Mesenchymal stem cell (in vitro differentiated cells and primary cell): ENCODE data around the gene LTBP2.
A peak's percentile ranks its signal among the peaks of the same experiment; 100 is the strongest.

Experiments
- DNase-seq: peaks from one replicate; pipeline ENCODE4 v3.0.0-alpha.2; 2013
- H2AFZ ChIP-seq: one replicate; pipeline ENCODE4 v1.6.1; 2013; ENCODE audit warnings: low read depth, mild to moderate bottlenecking, control low read depth, inconsistent platforms, low read length, moderate library complexity
- H2AK5ac ChIP-seq: 2 replicates; pipeline ENCODE4 v1.6.1; 2013; ENCODE audit warnings: low read length, moderate library complexity, mild to moderate bottlenecking, inconsistent platforms; ENCODE audit not compliant: severe bottlenecking
- H2BK120ac ChIP-seq: one replicate; pipeline ENCODE4 v1.6.1; 2013; ENCODE audit warnings: low read depth, mild to moderate bottlenecking, inconsistent platforms, low read length, moderate library complexity
- H2BK12ac ChIP-seq, 2 experiments: one replicate each; pipeline ENCODE4 v1.6.1; 2013; ENCODE audit warnings: inconsistent platforms in 2 of 2, low read length in 2 of 2, mild to moderate bottlenecking in 2 of 2, moderate library complexity in 2 of 2, control low read depth in 1 of 2
- H2BK15ac ChIP-seq: one replicate; pipeline ENCODE4 v1.6.1; 2013; ENCODE audit warnings: mild to moderate bottlenecking, low read depth, inconsistent platforms; ENCODE audit not compliant: poor library complexity, severe bottlenecking
- H2BK5ac ChIP-seq: 2 replicates; pipeline ENCODE4 v1.6.1; 2013; ENCODE audit warnings: low read depth, mild to moderate bottlenecking, low read length, control low read depth, inconsistent platforms; ENCODE audit not compliant: poor library complexity, severe bottlenecking
- H3K14ac ChIP-seq, 2 experiments: one replicate each; pipeline ENCODE4 v1.6.1; 2013; ENCODE audit warnings: inconsistent platforms in 2 of 2, low read length in 2 of 2, control low read depth in 1 of 2, mild to moderate bottlenecking in 1 of 2, moderate library complexity in 1 of 2
- H3K18ac ChIP-seq, 2 experiments: one replicate each; pipeline ENCODE4 v1.6.1; 2013; ENCODE audit warnings: inconsistent platforms in 2 of 2, low read length in 2 of 2, control low read depth in 1 of 2, low read depth in 1 of 2, mild to moderate bottlenecking in 1 of 2
- H3K23ac ChIP-seq, 2 experiments: one replicate each; pipeline ENCODE4 v1.6.1; 2013; ENCODE audit warnings: inconsistent platforms in 2 of 2, low read length in 2 of 2, mild to moderate bottlenecking in 2 of 2, moderate library complexity in 2 of 2, control low read depth in 1 of 2
- H3K27ac ChIP-seq: 2 replicates; pipeline ENCODE4 v1.5.1; 2013; ENCODE audit warnings: mild to moderate bottlenecking, moderate library complexity, low read length, control low read depth, inconsistent platforms; ENCODE audit not compliant: poor library complexity, severe bottlenecking
- H3K27me3 ChIP-seq, 2 experiments: 2 replicates each; pipeline versions ENCODE4 v1.6.1 to v1.7.0; 2013; ENCODE audit warnings: low read length in 2 of 2, mild to moderate bottlenecking in 2 of 2, moderate library complexity in 2 of 2, control low read depth in 1 of 2, inconsistent platforms in 1 of 2; ENCODE audit not compliant: control insufficient read depth in 1 of 2, insufficient read depth in 1 of 2
- H3K36me3 ChIP-seq, 2 experiments: 2 replicates each; pipeline versions ENCODE4 v1.6.1 to v1.7.0; 2013; ENCODE audit warnings: low read length in 2 of 2, control low read depth in 1 of 2, inconsistent platforms in 1 of 2, low read depth in 1 of 2, mild to moderate bottlenecking in 1 of 2; ENCODE audit not compliant: insufficient read depth in 2 of 2, control insufficient read depth in 1 of 2
- H3K4ac ChIP-seq, 2 experiments: one replicate each; pipeline ENCODE4 v1.6.1; 2013; ENCODE audit warnings: inconsistent platforms in 2 of 2, low read length in 2 of 2, mild to moderate bottlenecking in 2 of 2, moderate library complexity in 2 of 2, control low read depth in 1 of 2, low read depth in 1 of 2
- H3K4me1 ChIP-seq: 2 replicates; pipeline ENCODE4 v1.6.1; 2013; ENCODE audit warnings: low read depth, low read length, control low read depth; ENCODE audit not compliant: control insufficient read depth, insufficient read depth
- H3K4me2 ChIP-seq: 2 replicates; pipeline ENCODE4 v1.6.1; 2013; ENCODE audit warnings: low read length, mild to moderate bottlenecking, inconsistent platforms; ENCODE audit not compliant: poor library complexity, severe bottlenecking
- H3K4me3 ChIP-seq, 2 experiments: 2 replicates each; pipeline versions ENCODE4 v1.5.1 to v1.7.0; 2013; ENCODE audit warnings: low read length in 2 of 2, mild to moderate bottlenecking in 2 of 2, control low read depth in 1 of 2, low read depth in 1 of 2; ENCODE audit not compliant: insufficient read depth in 1 of 2
- H3K79me1 ChIP-seq: replicated peaks from 2 replicates; pipeline ENCODE4 v1.6.1; 2013; ENCODE audit warnings: mild to moderate bottlenecking, control low read depth, low read length, inconsistent platforms; ENCODE audit not compliant: poor library complexity, severe bottlenecking
- H3K9ac ChIP-seq: 2 replicates; pipeline ENCODE4 v1.7.0; 2013; ENCODE audit warnings: mild to moderate bottlenecking, low read length, moderate library complexity
- H3K9me3 ChIP-seq: 2 replicates; pipeline ENCODE4 v1.7.0; 2013; ENCODE audit warnings: mild to moderate bottlenecking, low read length; ENCODE audit not compliant: control insufficient read depth
- H4K8ac ChIP-seq: one replicate; pipeline ENCODE4 v1.6.1; 2013; ENCODE audit warnings: inconsistent platforms, mild to moderate bottlenecking, low read length, moderate library complexity
- H4K91ac ChIP-seq: one replicate; pipeline ENCODE4 v1.6.1; 2013; ENCODE audit warnings: mild to moderate bottlenecking, low read length, inconsistent platforms
- WGBS: methylation state at CpG from one replicate; pipeline ENCODE4 v1.1.7; 2013; ENCODE audit warnings: mixed read lengths; 5-methylcytosine and 5-hydroxymethylcytosine counted together

Gene LTBP2

DNA sequence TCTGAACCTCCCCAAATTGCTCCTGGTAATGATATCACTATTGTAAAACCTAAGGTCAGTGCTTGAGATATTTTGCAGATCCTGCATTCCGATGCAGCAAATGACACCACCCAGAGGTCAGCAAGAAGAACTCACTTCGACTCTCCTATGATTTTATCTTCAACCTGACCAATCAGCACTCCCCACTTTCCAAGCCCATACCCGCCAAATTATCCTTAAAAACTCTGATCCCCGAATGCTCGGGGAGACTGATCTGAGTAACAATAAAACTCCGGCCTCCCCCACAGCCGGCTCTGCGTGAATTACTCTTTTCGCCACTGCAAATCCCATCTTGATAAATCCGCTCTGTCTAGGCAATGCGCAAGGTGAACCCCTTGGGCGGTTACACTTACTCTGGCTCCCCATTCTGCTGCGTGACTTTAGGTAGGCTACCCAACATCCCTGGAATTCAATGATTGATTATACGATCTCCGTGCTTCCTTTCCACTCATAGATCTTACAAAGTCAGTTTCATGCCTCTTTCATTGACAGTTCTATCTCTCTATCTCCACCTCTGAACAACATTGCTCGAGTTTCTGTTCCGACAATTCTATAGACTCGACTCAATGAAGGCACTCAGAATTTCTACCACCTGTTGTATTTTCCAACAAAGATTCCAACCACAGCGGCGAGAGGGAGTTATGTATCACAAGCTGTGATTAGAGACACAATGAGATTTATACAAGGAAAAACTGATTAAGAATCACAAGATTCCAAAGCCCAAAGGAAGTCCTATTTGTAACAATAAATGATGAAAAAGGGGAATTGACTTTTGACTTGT lies 119.9 kb downstream of the LTBP2 start:
- Histone ChIP-seq H4K8ac (no peak overlapping the region), H3K36me3 (peaks cover 0 to 19% of the 10 kb centered on the region in 2 experiments), H3K27ac (no peak overlapping the region), H3K23ac (no peak overlapping the region), H2BK15ac (no peak overlapping the region), H3K4ac (peak overlapping the region in 1 of 2 experiments; percentile 5), H2BK12ac (no peak overlapping the region), H2BK120ac (no peak overlapping the region), H3K18ac (no peak overlapping the region), H3K9me3 (no peaks in the 10 kb centered on the region), H2AFZ (no peak overlapping the region), H3K4me3 (peak overlapping the region; percentile 41 to 82), H3K4me1 (peaks cover 13% of the 10 kb centered on the region), H3K79me1 (peaks cover 26% of the 10 kb centered on the region), H4K91ac (no peak overlapping the region), H2AK5ac (no peak overlapping the region), H3K14ac (peak overlapping the region in 1 of 2 experiments; percentile 71), H3K4me2 (peak overlapping the region; percentile 92), H3K9ac (peak overlapping the region; percentile 93), H3K27me3 (no peaks in the 10 kb centered on the region), H2BK5ac (no peak overlapping the region)
- peak; percentile 43 for DNase-seq
- 7% methylated on average over 18 of the region's 20 CpGs for WGBS

DNA sequence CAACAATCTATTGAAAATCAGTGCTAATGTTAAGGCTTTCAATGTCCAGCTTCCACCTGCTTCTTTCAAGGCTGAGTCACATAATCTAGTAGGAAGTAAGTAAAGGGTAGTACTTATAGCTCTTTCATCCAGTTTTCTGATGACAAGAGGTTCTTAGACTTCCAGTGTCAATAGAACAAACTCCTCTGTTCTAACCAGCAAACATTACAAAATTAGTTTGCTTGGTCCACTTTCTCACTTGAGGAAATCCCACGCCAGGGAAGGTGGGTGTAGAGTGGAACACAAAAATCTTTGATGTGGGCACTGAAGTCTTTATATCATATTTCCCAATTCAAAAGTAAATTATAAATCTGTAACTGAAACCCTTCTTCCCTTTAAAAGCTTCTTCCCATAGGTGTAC lies 121.6 kb downstream of the LTBP2 start:
- no peak overlapping the region for H3K18ac ChIP-seq
- no peak overlapping the region for H3K27ac ChIP-seq
- no peak overlapping the region for H3K9ac ChIP-seq
- H3K14ac ChIP-seq, result no peak overlapping the region
- H3K4me3 ChIP-seq, result no peak overlapping the region
- H2BK120ac ChIP-seq, result no peak overlapping the region
- no peak overlapping the region for H2BK15ac ChIP-seq
- H2AK5ac ChIP-seq, result no peak overlapping the region
- H2BK12ac ChIP-seq, result no peak overlapping the region
- no peaks in the 10 kb centered on the region for H3K27me3 ChIP-seq
- no peak overlapping the region for H2BK5ac ChIP-seq
- peaks cover 0 to 17% of the 10 kb centered on the region in 2 experiments for H3K36me3 ChIP-seq
- peaks cover 22% of the 10 kb centered on the region for H3K4me1 ChIP-seq
- WGBS, result no CpG with 5 or more reads among the region's 1 CpG
- H4K91ac ChIP-seq, result no peak overlapping the region
- no peak overlapping the region for H2AFZ ChIP-seq
- peaks cover 28% of the 10 kb centered on the region for H3K79me1 ChIP-seq
- no peak overlapping the region for H3K23ac ChIP-seq
- no peak for DNase-seq
- no peak overlapping the region for H4K8ac ChIP-seq
- no peak overlapping the region for H3K4ac ChIP-seq
- no peaks in the 10 kb centered on the region for H3K9me3 ChIP-seq
- no peak overlapping the region for H3K4me2 ChIP-seq

DNA sequence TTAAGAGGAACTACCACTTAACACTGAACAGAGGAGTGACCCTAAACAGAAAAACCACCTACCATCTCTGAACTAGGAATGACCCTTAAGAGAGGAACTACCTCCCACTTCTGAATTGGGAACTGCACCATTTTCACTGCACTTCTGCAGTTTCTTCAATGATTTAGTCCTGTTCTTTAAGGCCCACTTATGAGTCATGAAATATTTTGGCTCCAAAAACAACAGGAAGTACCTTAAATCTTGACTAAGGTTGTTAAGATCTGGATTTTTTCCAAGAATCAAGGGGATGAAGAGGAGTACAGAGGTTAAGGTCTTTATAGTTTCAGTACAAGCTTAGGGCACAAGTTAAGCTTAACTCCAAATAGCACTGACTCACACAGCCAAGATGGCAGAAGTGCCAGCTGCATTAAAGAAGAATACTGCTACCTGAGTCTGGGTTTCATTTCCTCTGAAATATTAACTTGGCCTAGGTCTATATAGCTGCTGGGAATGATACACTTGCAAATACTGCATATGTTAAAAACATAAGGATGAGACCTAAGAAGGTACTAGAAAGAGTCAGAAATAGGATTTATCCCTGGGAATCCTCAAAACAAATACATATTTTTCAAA lies 123.1 kb downstream of the LTBP2 start:
- Histone ChIP-seq H2AK5ac (no peak overlapping the region), H2BK5ac (no peak overlapping the region), H3K36me3 (peaks cover 0 to 24% of the 10 kb centered on the region in 2 experiments), H3K4me1 (peaks cover 16% of the 10 kb centered on the region), H2BK15ac (no peak overlapping the region), H3K27me3 (no peaks in the 10 kb centered on the region), H4K91ac (no peak overlapping the region), H3K4me3 (no peak overlapping the region), H4K8ac (no peak overlapping the region), H3K9ac (no peak overlapping the region), H3K18ac (no peak overlapping the region), H3K79me1 (peaks cover 27% of the 10 kb centered on the region), H2BK12ac (no peak overlapping the region), H3K14ac (no peak overlapping the region), H3K9me3 (no peaks in the 10 kb centered on the region), H3K23ac (no peak overlapping the region), H2BK120ac (no peak overlapping the region), H3K27ac (peak overlapping the region; percentile 49), H2AFZ (no peak overlapping the region), H3K4me2 (no peak overlapping the region), H3K4ac (no peak overlapping the region)
- peak; percentile 31 for DNase-seq

DNA sequence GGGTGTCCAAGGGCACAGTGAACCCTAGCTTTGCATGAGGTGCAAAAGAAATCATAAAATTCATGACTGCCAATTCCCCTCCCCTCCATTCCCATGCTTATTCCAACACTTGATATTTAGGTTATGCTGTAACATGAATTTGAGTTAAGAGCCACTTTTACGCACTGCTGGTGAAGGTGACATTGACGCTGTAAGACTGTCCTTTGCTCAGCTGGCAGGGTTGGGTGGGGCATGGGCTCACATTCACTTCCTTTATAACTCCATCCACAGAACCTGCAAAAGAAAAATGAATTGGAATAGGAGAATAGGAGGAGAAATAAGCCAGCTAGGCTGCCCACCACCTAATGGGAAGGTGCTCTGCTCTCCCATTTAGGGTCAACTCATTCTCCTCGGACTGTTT lies 125.9 kb downstream of the LTBP2 start:
- Histone ChIP-seq H3K4me2 (no peak overlapping the region), H2BK12ac (no peak overlapping the region), H3K27me3 (no peaks in the 10 kb centered on the region), H4K91ac (no peak overlapping the region), H2BK5ac (no peak overlapping the region), H3K4ac (no peak overlapping the region), H2AK5ac (no peak overlapping the region), H3K9me3 (no peaks in the 10 kb centered on the region), H3K36me3 (peaks cover 5 to 50% of the 10 kb centered on the region in 2 experiments), H3K79me1 (peaks cover 15% of the 10 kb centered on the region), H3K4me1 (peaks cover 13% of the 10 kb centered on the region), H4K8ac (no peak overlapping the region), H2BK120ac (no peak overlapping the region), H3K9ac (no peak overlapping the region), H2BK15ac (no peak overlapping the region), H2AFZ (no peak overlapping the region), H3K14ac (no peak overlapping the region), H3K23ac (no peak overlapping the region), H3K18ac (no peak overlapping the region), H3K27ac (no peak overlapping the region), H3K4me3 (no peak overlapping the region)
- 100% methylated on average over 1 of the region's 3 CpGs for WGBS
- DNase-seq, result no peak
